ENCODE measurements around the gene ACVR1B.

The ACVR1B gene

GRCh38 chr12:52022841-52023181, 71.3 kb downstream of the ACVR1B start:
- Histone ChIP-seq H3K4me2 (ENCODE audit: low read length, poor library complexity, severe bottlenecking) (peak overlapping the region; percentile 94), H4K91ac (ENCODE audit: low read length) (peak overlapping the region; percentile 52), H3K36me3 (ENCODE audit: control insufficient read depth in 1 of 2, insufficient read depth in 2 of 2, low read depth in 1 of 2, low read length in 2 of 2) (no peaks in the 10 kb centered on the region), H3K4ac (ENCODE audit: low read depth in 1 of 2, low read length in 2 of 2) (no peak overlapping the region), H3K23ac (ENCODE audit: low read length in 2 of 2) (no peak overlapping the region), H3K27ac (ENCODE audit: low read length, poor library complexity, severe bottlenecking) (no peak overlapping the region), H4K8ac (ENCODE audit: low read length) (peak overlapping the region; percentile 27), H3K18ac (ENCODE audit: low read depth in 1 of 2, low read length in 2 of 2) (no peak overlapping the region), H2AK5ac (ENCODE audit: low read length, severe bottlenecking) (no peak overlapping the region), H3K27me3 (ENCODE audit: control insufficient read depth in 1 of 2, insufficient read depth in 1 of 2, low read length in 2 of 2) (peaks cover 0 to 20% of the 10 kb centered on the region in 2 experiments), H2BK15ac (ENCODE audit: low read depth, poor library complexity, severe bottlenecking) (no peak overlapping the region), H3K4me1 (ENCODE audit: control insufficient read depth, insufficient read depth, low read depth, low read length) (peaks cover 38% of the 10 kb centered on the region), H2BK120ac (ENCODE audit: low read depth, low read length) (no peak overlapping the region), H2BK12ac (ENCODE audit: low read length in 2 of 2) (no peak overlapping the region), H2BK5ac (ENCODE audit: low read depth, low read length, poor library complexity, severe bottlenecking) (no peak overlapping the region), H3K4me3 (ENCODE audit: insufficient read depth in 1 of 2, low read depth in 1 of 2, low read length in 2 of 2) (peak overlapping the region; percentile 59 to 75), H3K9ac (ENCODE audit: low read length) (no peak overlapping the region), H3K14ac (ENCODE audit: low read length in 2 of 2) (peak overlapping the region in 1 of 2 experiments; percentile 31), H2AFZ (ENCODE audit: low read depth, low read length) (peak overlapping the region; percentile 40), H3K9me3 (ENCODE audit: control insufficient read depth, low read length) (no peaks in the 10 kb centered on the region), H3K79me1 (replicated peaks; ENCODE audit: low read length, poor library complexity, severe bottlenecking) (no peaks in the 10 kb centered on the region)
- 11% methylated on average over 11 of the region's 14 CpGs for WGBS
- DNase-seq = no peak

DNA sequence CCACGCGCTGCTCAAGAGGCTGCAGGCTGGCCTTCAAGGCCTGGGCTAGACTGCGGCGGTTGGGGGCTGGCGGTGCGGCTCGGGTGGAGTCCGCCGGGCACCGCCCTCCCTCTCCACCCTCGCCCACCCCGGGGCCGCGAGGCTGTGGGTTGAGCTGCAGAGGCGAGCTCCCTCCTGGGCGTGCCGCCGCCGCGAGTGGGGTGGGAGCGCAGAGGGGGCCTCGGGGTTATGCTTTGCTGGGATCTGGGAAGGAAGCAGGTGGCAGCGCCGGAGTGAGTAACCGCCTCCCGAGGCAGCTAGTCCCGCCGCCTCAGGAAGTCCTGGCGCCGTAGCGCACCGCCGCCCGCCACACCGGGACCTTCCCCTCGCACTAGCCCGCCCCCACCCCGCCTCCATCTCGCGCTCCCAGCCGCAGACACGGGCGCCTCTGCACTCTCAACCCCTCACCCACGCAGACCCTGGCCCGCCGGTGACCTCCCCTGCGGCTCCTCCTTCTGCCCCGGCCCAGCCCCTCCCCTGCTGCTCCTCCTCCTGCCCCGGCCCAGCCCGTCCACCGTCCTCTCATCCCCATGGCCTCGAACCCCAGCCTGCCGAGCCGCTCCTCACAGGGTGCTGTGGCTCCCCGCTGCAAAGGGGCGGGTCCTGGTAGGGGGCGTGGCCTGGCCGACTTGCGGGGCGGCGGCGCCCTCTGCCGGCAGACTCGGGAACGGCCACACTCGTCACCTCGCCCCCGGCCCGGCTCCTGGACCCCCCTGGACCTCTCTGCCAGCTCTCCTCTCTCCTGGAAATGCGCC, 71.9 kb downstream of the ACVR1B start:
- H3K9ac ChIP-seq (ENCODE audit: low read length) = peak overlapping the region; percentile 83
- no peak overlapping the region for H2BK5ac ChIP-seq (ENCODE audit: low read depth, low read length, poor library complexity, severe bottlenecking)
- H3K4me1 ChIP-seq (ENCODE audit: control insufficient read depth, insufficient read depth, low read depth, low read length) = peaks cover 38% of the 10 kb centered on the region
- H3K23ac ChIP-seq (ENCODE audit: low read length in 2 of 2) = no peak overlapping the region
- H2BK120ac ChIP-seq (ENCODE audit: low read depth, low read length) = no peak overlapping the region
- peak overlapping the region; percentile 59 to 75 for H3K4me3 ChIP-seq (ENCODE audit: insufficient read depth in 1 of 2, low read depth in 1 of 2, low read length in 2 of 2)
- H3K4ac ChIP-seq (ENCODE audit: low read depth in 1 of 2, low read length in 2 of 2) = no peak overlapping the region
- peak overlapping the region; percentile 94 for H3K4me2 ChIP-seq (ENCODE audit: low read length, poor library complexity, severe bottlenecking)
- H4K91ac ChIP-seq (ENCODE audit: low read length) = peak overlapping the region; percentile 18
- no peaks in the 10 kb centered on the region for H3K79me1 ChIP-seq (replicated peaks; ENCODE audit: low read length, poor library complexity, severe bottlenecking)
- peak overlapping the region; percentile 83 for H4K8ac ChIP-seq (ENCODE audit: low read length)
- no peak overlapping the region for H2BK15ac ChIP-seq (ENCODE audit: low read depth, poor library complexity, severe bottlenecking)
- H3K36me3 ChIP-seq (ENCODE audit: control insufficient read depth in 1 of 2, insufficient read depth in 2 of 2, low read depth in 1 of 2, low read length in 2 of 2) = no peaks in the 10 kb centered on the region
- no peaks in the 10 kb centered on the region for H3K9me3 ChIP-seq (ENCODE audit: control insufficient read depth, low read length)
- peak; percentile 72 for DNase-seq
- H3K27ac ChIP-seq (ENCODE audit: low read length, poor library complexity, severe bottlenecking) = no peak overlapping the region
- peak overlapping the region in 1 of 2 experiments; percentile 34 for H3K18ac ChIP-seq (ENCODE audit: low read depth in 1 of 2, low read length in 2 of 2)
- peak overlapping the region; percentile 40 for H2AFZ ChIP-seq (ENCODE audit: low read depth, low read length)
- H3K27me3 ChIP-seq (ENCODE audit: control insufficient read depth in 1 of 2, insufficient read depth in 1 of 2, low read length in 2 of 2) = peaks cover 0 to 20% of the 10 kb centered on the region in 2 experiments
- no peak overlapping the region for H2AK5ac ChIP-seq (ENCODE audit: low read length, severe bottlenecking)
- no peak overlapping the region for H2BK12ac ChIP-seq (ENCODE audit: low read length in 2 of 2)
- peak overlapping the region in 1 of 2 experiments; percentile 59 for H3K14ac ChIP-seq (ENCODE audit: low read length in 2 of 2)
- 2% methylated on average over 52 of the region's 70 CpGs for WGBS

DNA sequence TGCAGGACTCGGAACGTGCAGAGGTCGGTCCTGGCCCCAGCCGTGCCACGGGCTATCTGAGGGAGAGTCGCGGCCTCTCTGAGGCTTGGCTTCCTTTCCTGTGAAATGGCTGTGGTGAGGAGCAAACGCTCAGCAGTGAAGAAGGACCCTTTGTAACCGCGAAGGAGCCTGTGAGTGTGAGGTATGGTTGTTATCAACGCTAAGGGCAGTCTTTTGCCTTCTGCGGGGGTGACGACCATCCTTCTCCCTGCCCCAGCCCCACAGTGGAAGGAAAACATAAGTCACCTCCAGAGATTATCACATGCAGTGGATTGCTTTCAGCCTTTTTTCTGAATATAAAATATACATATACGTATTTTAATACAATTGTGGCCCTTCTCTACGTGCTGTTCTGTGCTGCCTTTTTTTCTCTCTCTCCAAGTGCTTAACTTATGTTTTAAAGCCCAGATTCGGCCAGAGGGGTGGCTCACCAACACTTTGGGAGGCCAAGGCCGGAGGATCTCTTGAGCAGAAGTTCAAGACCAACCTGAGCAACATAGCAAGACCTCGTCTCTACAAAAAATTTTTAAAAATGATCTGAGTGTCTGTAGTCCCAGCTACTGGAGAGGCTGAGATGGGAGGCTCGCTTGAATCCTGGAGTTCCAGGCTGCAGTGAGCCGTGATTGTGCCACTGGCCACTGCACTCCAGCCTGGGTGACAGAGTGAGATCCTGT, 72.6 kb downstream of the ACVR1B start:
- H3K9ac ChIP-seq (ENCODE audit: low read length) = peak overlapping the region; percentile 83
- H3K79me1 ChIP-seq (replicated peaks; ENCODE audit: low read length, poor library complexity, severe bottlenecking) = no peaks in the 10 kb centered on the region
- peaks cover 30% of the 10 kb centered on the region for H3K4me1 ChIP-seq (ENCODE audit: control insufficient read depth, insufficient read depth, low read depth, low read length)
- H2AK5ac ChIP-seq (ENCODE audit: low read length, severe bottlenecking) = no peak overlapping the region
- no peak overlapping the region for H3K23ac ChIP-seq (ENCODE audit: low read length in 2 of 2)
- no peaks in the 10 kb centered on the region for H3K36me3 ChIP-seq (ENCODE audit: control insufficient read depth in 1 of 2, insufficient read depth in 2 of 2, low read depth in 1 of 2, low read length in 2 of 2)
- no peak for DNase-seq
- no peak overlapping the region for H2BK5ac ChIP-seq (ENCODE audit: low read depth, low read length, poor library complexity, severe bottlenecking)
- WGBS = 38% methylated on average over 19 of the region's 20 CpGs
- H3K27me3 ChIP-seq (ENCODE audit: control insufficient read depth in 1 of 2, insufficient read depth in 1 of 2, low read length in 2 of 2) = peaks cover 0 to 24% of the 10 kb centered on the region in 2 experiments
- peak overlapping the region; percentile 1 for H2AFZ ChIP-seq (ENCODE audit: low read depth, low read length)
- H3K4ac ChIP-seq (ENCODE audit: low read depth in 1 of 2, low read length in 2 of 2) = no peak overlapping the region
- H3K9me3 ChIP-seq (ENCODE audit: control insufficient read depth, low read length) = no peaks in the 10 kb centered on the region
- H2BK120ac ChIP-seq (ENCODE audit: low read depth, low read length) = no peak overlapping the region
- peak overlapping the region; percentile 94 for H3K4me2 ChIP-seq (ENCODE audit: low read length, poor library complexity, severe bottlenecking)
- peak overlapping the region in 1 of 2 experiments; percentile 75 for H3K4me3 ChIP-seq (ENCODE audit: insufficient read depth in 1 of 2, low read depth in 1 of 2, low read length in 2 of 2)
- H4K91ac ChIP-seq (ENCODE audit: low read length) = peak overlapping the region; percentile 66
- H3K27ac ChIP-seq (ENCODE audit: low read length, poor library complexity, severe bottlenecking) = no peak overlapping the region
- peak overlapping the region in 1 of 2 experiments; percentile 13 for H3K18ac ChIP-seq (ENCODE audit: low read depth in 1 of 2, low read length in 2 of 2)
- H3K14ac ChIP-seq (ENCODE audit: low read length in 2 of 2) = no peak overlapping the region
- H2BK12ac ChIP-seq (ENCODE audit: low read length in 2 of 2) = peak overlapping the region in 1 of 2 experiments; percentile 79
- H4K8ac ChIP-seq (ENCODE audit: low read length) = peak overlapping the region; percentile 93
- H2BK15ac ChIP-seq (ENCODE audit: low read depth, poor library complexity, severe bottlenecking) = no peak overlapping the region

- Histone ChIP-seq H3K79me1 (replicated peaks; ENCODE audit: low read length, poor library complexity, severe bottlenecking) (no peaks in the 10 kb centered on the region), H3K27ac (ENCODE audit: low read length, poor library complexity, severe bottlenecking) (no peak overlapping the region), H2BK15ac (ENCODE audit: low read depth, poor library complexity, severe bottlenecking) (no peak overlapping the region), H3K36me3 (ENCODE audit: control insufficient read depth in 1 of 2, insufficient read depth in 2 of 2, low read depth in 1 of 2, low read length in 2 of 2) (no peaks in the 10 kb centered on the region), H4K91ac (ENCODE audit: low read length) (no peak overlapping the region), H3K4me3 (ENCODE audit: insufficient read depth in 1 of 2, low read depth in 1 of 2, low read length in 2 of 2) (peak overlapping the region in 1 of 2 experiments; percentile 76), H3K18ac (ENCODE audit: low read depth in 1 of 2, low read length in 2 of 2) (no peak overlapping the region), H3K9me3 (ENCODE audit: control insufficient read depth, low read length) (no peaks in the 10 kb centered on the region), H3K27me3 (ENCODE audit: control insufficient read depth in 1 of 2, insufficient read depth in 1 of 2, low read length in 2 of 2) (peaks cover 0 to 26% of the 10 kb centered on the region in 2 experiments), H2BK12ac (ENCODE audit: low read length in 2 of 2) (no peak overlapping the region), H3K23ac (ENCODE audit: low read length in 2 of 2) (no peak overlapping the region), H2BK120ac (ENCODE audit: low read depth, low read length) (no peak overlapping the region), H2BK5ac (ENCODE audit: low read depth, low read length, poor library complexity, severe bottlenecking) (no peak overlapping the region), H3K4ac (ENCODE audit: low read depth in 1 of 2, low read length in 2 of 2) (no peak overlapping the region), H3K9ac (ENCODE audit: low read length) (peak overlapping the region; percentile 83), H2AFZ (ENCODE audit: low read depth, low read length) (no peak overlapping the region), H2AK5ac (ENCODE audit: low read length, severe bottlenecking) (no peak overlapping the region), H4K8ac (ENCODE audit: low read length) (peak overlapping the region; percentile 10), H3K14ac (ENCODE audit: low read length in 2 of 2) (no peak overlapping the region), H3K4me2 (ENCODE audit: low read length, poor library complexity, severe bottlenecking) (no peak overlapping the region), H3K4me1 (ENCODE audit: control insufficient read depth, insufficient read depth, low read depth, low read length) (peaks cover 30% of the 10 kb centered on the region)
- 91% methylated on average over 14 of the region's 15 CpGs for WGBS
- DNase-seq = no peak
These were observed 73.3 kb downstream of the ACVR1B start for GRCh38 chr12:52024845-52025230.

Data from mesenchymal stem cell (in vitro differentiated cells and primary cell).